AG04449 (cell line): ENCODE data around the gene TENT4B.

Source experiments
- CTCF ChIA-PET: fragments of 350-600 bp; formaldehyde crosslinking; extraction: SDS; loops from one replicate; lab custom pipeline; 2021; ENCODE audit warnings: antibody characterized with exemption; lab: Yijun Ruan, JAX
- POLR2A ChIA-PET: fragments of 400-600, 350-600 bp; formaldehyde crosslinking; extraction: SDS; loops from one replicate; lab custom pipeline; 2020; ENCODE audit warnings: antibody characterized with exemption, inconsistent platforms; lab: Yijun Ruan, JAX
- DNase-seq: peaks from one replicate; pipeline ENCODE4 v3.0.0-alpha.2; 2010; ENCODE audit warnings: low read depth, low spot score
- H3K4me3 ChIP-seq: 2 replicates; pipeline ENCODE4 v1.5.1; 2011; ENCODE audit warnings: low read depth, mild to moderate bottlenecking, control low read depth, low read length
- TF ChIP-seq, protein P1 (sequence below): IDR thresholded peaks from one replicate; pipeline ENCODE4 v1.5.1; 2011; ENCODE audit warnings: mild to moderate bottlenecking, moderate library complexity, low read length, control low read depth, inconsistent platforms; ENCODE audit not compliant: insufficient read depth; ENCODE audit errors: missing control alignments

Gene TENT4B

GRCh38 chr16:50268352-50268751 lies 115.2 kb downstream of the TENT4B start:
- TF ChIP-seq, protein P1, sequence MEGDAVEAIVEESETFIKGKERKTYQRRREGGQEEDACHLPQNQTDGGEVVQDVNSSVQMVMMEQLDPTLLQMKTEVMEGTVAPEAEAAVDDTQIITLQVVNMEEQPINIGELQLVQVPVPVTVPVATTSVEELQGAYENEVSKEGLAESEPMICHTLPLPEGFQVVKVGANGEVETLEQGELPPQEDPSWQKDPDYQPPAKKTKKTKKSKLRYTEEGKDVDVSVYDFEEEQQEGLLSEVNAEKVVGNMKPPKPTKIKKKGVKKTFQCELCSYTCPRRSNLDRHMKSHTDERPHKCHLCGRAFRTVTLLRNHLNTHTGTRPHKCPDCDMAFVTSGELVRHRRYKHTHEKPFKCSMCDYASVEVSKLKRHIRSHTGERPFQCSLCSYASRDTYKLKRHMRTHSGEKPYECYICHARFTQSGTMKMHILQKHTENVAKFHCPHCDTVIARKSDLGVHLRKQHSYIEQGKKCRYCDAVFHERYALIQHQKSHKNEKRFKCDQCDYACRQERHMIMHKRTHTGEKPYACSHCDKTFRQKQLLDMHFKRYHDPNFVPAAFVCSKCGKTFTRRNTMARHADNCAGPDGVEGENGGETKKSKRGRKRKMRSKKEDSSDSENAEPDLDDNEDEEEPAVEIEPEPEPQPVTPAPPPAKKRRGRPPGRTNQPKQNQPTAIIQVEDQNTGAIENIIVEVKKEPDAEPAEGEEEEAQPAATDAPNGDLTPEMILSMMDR, result no peak
- no peak for DNase-seq
- CTCF ChIA-PET, result interaction anchor here (1.6 kb wide), 1 partner anchor 23 kb away, joined by 3 read pairs; no protein-coding TSS in a partner anchor
- no peak overlapping the region for H3K4me3 ChIP-seq
- POLR2A ChIA-PET, result interaction anchor here (0.6 kb wide), 1 partner anchor 17 kb away, joined by 3 read pairs; no protein-coding TSS in a partner anchor

DNA sequence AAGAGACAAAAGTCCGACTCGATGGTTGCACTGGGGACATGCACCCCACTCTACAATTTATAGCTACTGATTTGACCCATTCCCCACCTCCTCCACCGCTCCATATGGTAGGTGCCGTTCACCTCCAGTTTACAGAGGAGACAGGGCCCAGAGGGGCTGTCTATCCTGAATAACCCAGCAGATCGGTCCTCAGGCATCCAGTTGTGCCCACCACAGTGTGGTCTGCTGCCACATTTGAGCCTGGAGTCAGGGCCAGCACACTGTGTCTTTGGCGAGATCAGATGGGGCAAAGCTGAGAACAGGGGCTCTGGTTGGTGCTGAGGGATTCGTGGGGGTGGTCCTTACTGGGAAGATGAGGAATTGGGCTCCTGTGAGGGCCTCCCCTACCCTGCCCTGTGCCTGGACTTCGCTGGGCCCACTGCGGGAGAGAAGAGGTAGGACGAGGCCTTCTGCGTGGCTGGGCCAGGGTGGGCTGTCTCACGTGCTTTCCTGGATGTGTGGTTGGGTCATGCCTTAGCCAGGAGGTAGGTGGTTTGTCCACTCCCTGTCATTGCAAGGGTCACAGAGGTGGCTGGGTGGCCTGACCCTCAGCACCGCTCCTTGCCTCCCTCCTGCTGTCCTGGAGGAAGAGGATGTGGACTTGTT lies 116.1 kb downstream of the TENT4B start:
- CTCF ChIA-PET, result interaction anchor here (1.6 kb wide), 1 partner anchor 24 kb away, joined by 3 read pairs; no protein-coding TSS in a partner anchor
- POLR2A ChIA-PET, result no interaction called here
- H3K4me3 ChIP-seq, result no peak overlapping the region
- TF ChIP-seq, protein P1, result no peak
- no peak for DNase-seq

GRCh38 chr16:50269769-50270509 lies 116.8 kb downstream of the TENT4B start:
- H3K4me3 ChIP-seq, result no peak overlapping the region
- TF ChIP-seq, protein P1, result no peak
- ChIA-PET POLR2A (no interaction called here), CTCF (interaction anchor here (1.4 kb wide), 1 partner anchor 10 kb away, joined by 4 read pairs; no protein-coding TSS in a partner anchor)
- no peak for DNase-seq

DNA sequence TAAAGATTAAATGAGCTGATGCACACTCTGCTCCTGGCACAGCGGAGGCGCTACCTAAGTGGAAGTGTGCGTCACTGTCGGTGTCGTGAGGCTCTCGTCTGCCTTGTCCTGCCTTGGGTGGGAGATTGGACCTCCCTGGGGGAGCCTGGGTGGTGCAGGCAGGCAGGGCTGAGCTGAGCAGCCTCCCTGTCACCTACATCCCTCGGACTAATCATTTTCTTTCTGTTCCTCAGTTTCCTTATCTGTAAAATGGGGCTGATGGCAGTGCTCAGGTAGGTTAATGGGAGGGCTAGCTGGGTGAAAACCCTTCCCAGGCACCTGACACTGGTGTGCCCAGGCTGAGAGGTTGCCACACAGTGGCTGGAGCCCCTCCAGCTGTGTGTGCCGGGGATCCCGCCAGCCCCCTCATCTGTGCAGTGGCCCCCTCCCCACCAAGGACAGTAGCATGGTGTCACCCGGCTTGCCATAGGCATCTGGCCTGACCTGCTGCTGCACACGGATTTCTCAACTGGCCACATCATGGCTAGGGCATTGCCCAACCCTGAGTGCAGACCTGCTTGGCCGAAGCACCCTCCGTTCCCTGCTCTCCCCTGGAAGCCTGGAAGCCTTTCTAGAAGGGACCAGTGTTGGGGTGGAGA lies 117.5 kb downstream of the TENT4B start:
- ChIA-PET POLR2A (no interaction called here), CTCF (interaction anchor here (1.4 kb wide), 1 partner anchor 10 kb away, joined by 4 read pairs; no protein-coding TSS in a partner anchor)
- H3K4me3 ChIP-seq, result no peak overlapping the region
- TF ChIP-seq, protein P1, result no peak
- no peak for DNase-seq

DNA sequence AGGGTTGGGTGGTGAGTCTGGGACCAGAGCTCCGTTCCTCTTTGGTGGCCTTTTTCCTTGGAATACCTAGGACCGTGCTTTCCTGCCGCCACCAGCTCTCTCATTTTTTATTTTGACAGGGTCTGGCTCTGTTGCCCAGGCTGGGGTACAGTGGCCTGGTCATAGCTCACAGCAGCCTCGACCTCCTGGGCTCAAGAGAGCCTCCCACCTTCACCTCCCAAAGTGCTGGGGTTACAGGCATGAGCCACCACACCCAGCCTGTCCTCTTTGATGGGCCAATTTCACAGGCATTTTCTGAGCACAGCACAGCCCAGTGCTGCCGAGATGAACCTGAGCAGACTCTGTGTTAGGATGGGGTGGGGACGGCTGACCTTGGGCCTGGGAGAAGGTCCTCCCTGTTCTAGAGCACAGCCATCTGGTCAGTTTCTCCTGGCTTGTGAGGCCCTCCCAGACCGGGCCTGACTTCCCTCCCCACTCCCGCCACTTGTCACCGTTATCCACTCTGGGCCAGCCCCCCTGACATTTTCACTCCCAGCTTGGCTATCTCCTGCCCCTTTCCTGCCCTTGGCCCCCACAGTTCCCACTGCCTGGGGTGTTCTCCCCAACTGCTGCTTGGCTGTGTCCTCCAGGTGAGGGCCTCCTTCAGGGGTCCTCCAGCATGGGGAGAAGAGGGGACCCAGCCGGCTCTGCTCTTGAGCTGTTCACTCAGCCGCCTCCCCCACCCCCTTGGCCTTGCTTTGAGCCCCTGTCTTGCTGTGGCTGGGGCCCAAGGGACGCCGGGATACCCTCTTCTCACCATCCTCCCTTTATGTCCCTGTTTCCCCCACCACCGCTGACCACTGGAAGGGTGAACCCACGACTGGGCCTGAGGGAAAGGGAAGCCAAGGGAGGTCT lies 118.3 kb downstream of the TENT4B start:
- DNase-seq, result no peak
- no peak overlapping the region for H3K4me3 ChIP-seq
- TF ChIP-seq, protein P1, result no peak
- ChIA-PET CTCF (interaction anchor here (1.4 kb wide), 1 partner anchor 9 kb away, joined by 4 read pairs; no protein-coding TSS in a partner anchor), POLR2A (interaction anchor here (0.5 to 0.9 kb wide), 2 partner anchors 10 to 243 kb away, joined by 3 read pairs; no protein-coding TSS in a partner anchor)
